Measurements from ENCODE around the gene BUD13.

BUD13 gene

DNA sequence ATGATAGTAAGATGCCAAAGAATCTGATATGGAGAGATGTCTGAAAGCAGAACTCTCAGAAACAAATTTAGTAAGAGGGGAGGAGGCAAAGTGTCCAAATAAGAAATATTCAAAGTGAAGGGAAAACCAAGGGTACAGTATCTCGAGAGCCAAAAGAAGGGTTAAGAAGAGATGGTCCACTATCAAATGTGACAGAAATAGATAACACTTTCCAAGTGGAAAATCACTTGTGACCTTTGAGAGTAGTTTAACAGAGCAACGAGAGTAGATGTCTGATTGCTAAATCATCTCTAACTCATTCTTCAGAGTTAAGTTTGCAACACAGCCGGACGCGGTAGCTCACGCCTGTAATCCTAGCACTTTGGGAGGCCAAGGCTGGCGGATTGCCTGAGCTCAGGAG is 4.3 kb upstream of the BUD13 start:
- Mint-ChIP-seq H3K9me3 (no peaks in the 10 kb centered on the region), H3K27me3 (ENCODE audit: low read depth, poor library complexity) (no peaks in the 10 kb centered on the region)
- no peak for DNase-seq

GRCh38 chr11:116776522-116776984 is 3.8 kb upstream of the BUD13 start:
- Mint-ChIP-seq H3K27me3 (ENCODE audit: low read depth, poor library complexity) (no peaks in the 10 kb centered on the region), H3K36me3 (ENCODE audit: low read depth) (peaks cover 42% of the 10 kb centered on the region), H3K9me3 (no peaks in the 10 kb centered on the region), H3K4me1 (peaks cover 26% of the 10 kb centered on the region), H3K4me3 (no peak overlapping the region), H3K27ac (no peak overlapping the region)
- TF ChIP-seq, protein P1, sequence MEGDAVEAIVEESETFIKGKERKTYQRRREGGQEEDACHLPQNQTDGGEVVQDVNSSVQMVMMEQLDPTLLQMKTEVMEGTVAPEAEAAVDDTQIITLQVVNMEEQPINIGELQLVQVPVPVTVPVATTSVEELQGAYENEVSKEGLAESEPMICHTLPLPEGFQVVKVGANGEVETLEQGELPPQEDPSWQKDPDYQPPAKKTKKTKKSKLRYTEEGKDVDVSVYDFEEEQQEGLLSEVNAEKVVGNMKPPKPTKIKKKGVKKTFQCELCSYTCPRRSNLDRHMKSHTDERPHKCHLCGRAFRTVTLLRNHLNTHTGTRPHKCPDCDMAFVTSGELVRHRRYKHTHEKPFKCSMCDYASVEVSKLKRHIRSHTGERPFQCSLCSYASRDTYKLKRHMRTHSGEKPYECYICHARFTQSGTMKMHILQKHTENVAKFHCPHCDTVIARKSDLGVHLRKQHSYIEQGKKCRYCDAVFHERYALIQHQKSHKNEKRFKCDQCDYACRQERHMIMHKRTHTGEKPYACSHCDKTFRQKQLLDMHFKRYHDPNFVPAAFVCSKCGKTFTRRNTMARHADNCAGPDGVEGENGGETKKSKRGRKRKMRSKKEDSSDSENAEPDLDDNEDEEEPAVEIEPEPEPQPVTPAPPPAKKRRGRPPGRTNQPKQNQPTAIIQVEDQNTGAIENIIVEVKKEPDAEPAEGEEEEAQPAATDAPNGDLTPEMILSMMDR (IDR thresholded peaks at IDR 0.05), result no peak
- DNase-seq, result no peak

More for the DNA sequence above, 4.3 kb upstream of the BUD13 start:
- Mint-ChIP-seq H3K36me3 (ENCODE audit: low read depth) (peaks cover 47% of the 10 kb centered on the region), H3K4me1 (peaks cover 21% of the 10 kb centered on the region), H3K27ac (no peak overlapping the region), H3K4me3 (no peak overlapping the region)
- TF ChIP-seq, protein P1 (IDR thresholded peaks at IDR 0.05), result no peak

DNA sequence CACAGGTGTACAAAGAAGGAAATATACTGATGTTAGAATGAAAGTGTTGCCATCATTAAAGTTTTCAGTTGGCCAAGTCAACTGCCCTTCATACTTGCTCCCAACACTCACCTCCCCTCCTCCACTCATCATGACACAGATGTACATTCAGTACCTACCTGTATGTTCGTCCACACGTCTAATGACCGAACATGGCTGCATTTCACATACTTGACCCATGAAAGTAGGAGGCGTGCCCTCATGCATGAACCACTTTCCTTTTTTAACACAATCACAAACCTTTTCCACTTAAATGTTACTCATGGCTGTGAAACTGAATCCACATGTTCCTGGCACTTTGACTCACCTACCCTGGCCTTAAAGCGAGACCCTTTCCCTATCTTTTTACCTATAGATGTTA is 3.2 kb upstream of the BUD13 start:
- Mint-ChIP-seq H3K27ac (no peak overlapping the region), H3K9me3 (no peaks in the 10 kb centered on the region), H3K27me3 (ENCODE audit: low read depth, poor library complexity) (no peaks in the 10 kb centered on the region), H3K36me3 (ENCODE audit: low read depth) (peaks cover 38% of the 10 kb centered on the region), H3K4me3 (no peak overlapping the region), H3K4me1 (peaks cover 31% of the 10 kb centered on the region)
- no peak for DNase-seq
- TF ChIP-seq, protein P1 (IDR thresholded peaks at IDR 0.05), result no peak

- peak overlapping the region; percentile 56 for H3K4me3 Mint-ChIP-seq
These were observed 1.9 kb upstream of the BUD13 start for GRCh38 chr11:116774661-116775060.

GRCh38 chr11:116773203-116774097 is 663 bp upstream of the BUD13 start:
- H3K4me1 Mint-ChIP-seq, result peaks cover 35% of the 10 kb centered on the region
- peak overlapping the region; percentile 93 for H3K4me3 Mint-ChIP-seq
- H3K27ac Mint-ChIP-seq, result peak overlapping the region; percentile 70
- H3K27me3 Mint-ChIP-seq (ENCODE audit: low read depth, poor library complexity), result no peaks in the 10 kb centered on the region
- no peaks in the 10 kb centered on the region for H3K9me3 Mint-ChIP-seq
- TF ChIP-seq, protein P1 (IDR thresholded peaks at IDR 0.05), result no peak
- peaks cover 39% of the 10 kb centered on the region for H3K36me3 Mint-ChIP-seq (ENCODE audit: low read depth)
- peak; percentile 74 for DNase-seq

More at GRCh38 chr11:116774661-116775060, 1.9 kb upstream of the BUD13 start:
- H3K9me3 Mint-ChIP-seq, result no peaks in the 10 kb centered on the region
- H3K27ac Mint-ChIP-seq, result no peak overlapping the region
- peaks cover 39% of the 10 kb centered on the region for H3K36me3 Mint-ChIP-seq (ENCODE audit: low read depth)
- no peak for DNase-seq
- H3K27me3 Mint-ChIP-seq (ENCODE audit: low read depth, poor library complexity), result no peaks in the 10 kb centered on the region
- H3K4me1 Mint-ChIP-seq, result peaks cover 35% of the 10 kb centered on the region
- TF ChIP-seq, protein P1 (IDR thresholded peaks at IDR 0.05), result no peak
